Measurements from ENCODE around the gene EFCAB6.

Gene EFCAB6

GRCh38 chr22:43639228-43639948 is 172.7 kb downstream of the EFCAB6 start:
- no peak for DNase-seq (ENCODE audit: low spot score)

- DNase-seq (ENCODE audit: low spot score), result no peak
Observed at GRCh38 chr22:43637275-43638260, 174.5 kb downstream of the EFCAB6 start.

GRCh38 chr22:43636086-43636485 is 176.0 kb downstream of the EFCAB6 start:
- DNase-seq (ENCODE audit: low spot score), result no peak

GRCh38 chr22:43635101-43635500 is 177.0 kb downstream of the EFCAB6 start:
- DNase-seq (ENCODE audit: low spot score), result no peak

GRCh38 chr22:43634316-43634715 is 177.8 kb downstream of the EFCAB6 start:
- no peak for DNase-seq (ENCODE audit: low spot score)

GRCh38 chr22:43633631-43634285 is 178.3 kb downstream of the EFCAB6 start:
- no peak for DNase-seq (ENCODE audit: low spot score)

GRCh38 chr22:43631846-43632245 is 180.3 kb downstream of the EFCAB6 start:
- no peak for DNase-seq (ENCODE audit: low spot score)

GRCh38 chr22:43631201-43631600 is 180.9 kb downstream of the EFCAB6 start:
- DNase-seq (ENCODE audit: low spot score), result no peak

- no peak for DNase-seq (ENCODE audit: low spot score)
Observed at GRCh38 chr22:43630451-43630850, 181.7 kb downstream of the EFCAB6 start.

- DNase-seq (ENCODE audit: low spot score), result no peak
Observed at GRCh38 chr22:43628250-43628649, 183.9 kb downstream of the EFCAB6 start.

- DNase-seq (ENCODE audit: low spot score), result no peak
Observed at GRCh38 chr22:43627485-43628213, 184.5 kb downstream of the EFCAB6 start.

GRCh38 chr22:43625242-43625641 is 186.9 kb downstream of the EFCAB6 start:
- no peak for DNase-seq (ENCODE audit: low spot score)

- DNase-seq (ENCODE audit: low spot score), result no peak
Observed at GRCh38 chr22:43624144-43624998, 187.7 kb downstream of the EFCAB6 start.

- DNase-seq (ENCODE audit: low spot score), result no peak
Observed at GRCh38 chr22:43622886-43623285, 189.2 kb downstream of the EFCAB6 start.

GRCh38 chr22:43620197-43620596 is 191.9 kb downstream of the EFCAB6 start:
- DNase-seq (ENCODE audit: low spot score), result no peak

- DNase-seq (ENCODE audit: low spot score), result no peak
Observed at GRCh38 chr22:43618517-43618916, 193.6 kb downstream of the EFCAB6 start.

- no peak for DNase-seq (ENCODE audit: low spot score)
Observed at GRCh38 chr22:43616645-43617044, 195.5 kb downstream of the EFCAB6 start.

- DNase-seq (ENCODE audit: low spot score), result no peak
Observed at GRCh38 chr22:43600265-43600664, 211.8 kb downstream of the EFCAB6 start.

- DNase-seq (ENCODE audit: low spot score), result no peak
Observed at GRCh38 chr22:43592476-43592875, 219.6 kb downstream of the EFCAB6 start.

GRCh38 chr22:43591380-43591779 is 220.7 kb downstream of the EFCAB6 start:
- no peak for DNase-seq (ENCODE audit: low spot score)

GRCh38 chr22:43587574-43587973 is 224.5 kb downstream of the EFCAB6 start:
- no peak for DNase-seq (ENCODE audit: low spot score)

Measured in putamen (tissue), 1 donor.